Liver (tissue), 3 donors: ENCODE measurements around the gene MYL6B.

Source experiments
- CTCF ChIP-seq: fragments of 150-350 bp; IDR thresholded peaks from 2 replicates; pipeline ENCODE4 v1.5.1; 2017; ENCODE audit warnings: improper control_type of control experiment, low read depth, low read length; ENCODE audit not compliant: missing input control
- RAD21 ChIP-seq, 2 donors: IDR thresholded peaks; 2 replicates each; pipeline ENCODE4 v1.6.1; 2016; ENCODE audit warnings: antibody characterized with exemption in 2 of 2, mild to moderate bottlenecking in 2 of 2
- TAF1 ChIP-seq: conservative IDR thresholded peaks from 2 replicates; pipeline ENCODE4 v1.6.1; 2016; ENCODE audit warnings: antibody characterized with exemption, mild to moderate bottlenecking
- YY1 ChIP-seq: IDR thresholded peaks from 2 replicates; pipeline ENCODE4 v1.6.1; 2016; ENCODE audit warnings: antibody characterized with exemption, mild to moderate bottlenecking
- ZBTB33 ChIP-seq: IDR thresholded peaks from 2 replicates; pipeline ENCODE4 v1.6.1; 2016; ENCODE audit warnings: antibody characterized with exemption
- TF ChIP-seq, protein P1 (sequence below): IDR thresholded peaks from 2 replicates; pipeline ENCODE4 v1.6.1; 2016; ENCODE audit warnings: antibody characterized with exemption, mild to moderate bottlenecking
- donor health status: healthy.
- donor health status: healthy.

GRCh38 chr12:56124133-56124532 lies 28.3 kb upstream of the MYL6B start:
- no peak for TF ChIP-seq CTCF
- no peak for TF ChIP-seq RAD21 (IDR thresholded peaks at IDR 0.05)
- no peak for TF ChIP-seq ZBTB33
- TF ChIP-seq TAF1, result no peak
- TF ChIP-seq, protein P1, sequence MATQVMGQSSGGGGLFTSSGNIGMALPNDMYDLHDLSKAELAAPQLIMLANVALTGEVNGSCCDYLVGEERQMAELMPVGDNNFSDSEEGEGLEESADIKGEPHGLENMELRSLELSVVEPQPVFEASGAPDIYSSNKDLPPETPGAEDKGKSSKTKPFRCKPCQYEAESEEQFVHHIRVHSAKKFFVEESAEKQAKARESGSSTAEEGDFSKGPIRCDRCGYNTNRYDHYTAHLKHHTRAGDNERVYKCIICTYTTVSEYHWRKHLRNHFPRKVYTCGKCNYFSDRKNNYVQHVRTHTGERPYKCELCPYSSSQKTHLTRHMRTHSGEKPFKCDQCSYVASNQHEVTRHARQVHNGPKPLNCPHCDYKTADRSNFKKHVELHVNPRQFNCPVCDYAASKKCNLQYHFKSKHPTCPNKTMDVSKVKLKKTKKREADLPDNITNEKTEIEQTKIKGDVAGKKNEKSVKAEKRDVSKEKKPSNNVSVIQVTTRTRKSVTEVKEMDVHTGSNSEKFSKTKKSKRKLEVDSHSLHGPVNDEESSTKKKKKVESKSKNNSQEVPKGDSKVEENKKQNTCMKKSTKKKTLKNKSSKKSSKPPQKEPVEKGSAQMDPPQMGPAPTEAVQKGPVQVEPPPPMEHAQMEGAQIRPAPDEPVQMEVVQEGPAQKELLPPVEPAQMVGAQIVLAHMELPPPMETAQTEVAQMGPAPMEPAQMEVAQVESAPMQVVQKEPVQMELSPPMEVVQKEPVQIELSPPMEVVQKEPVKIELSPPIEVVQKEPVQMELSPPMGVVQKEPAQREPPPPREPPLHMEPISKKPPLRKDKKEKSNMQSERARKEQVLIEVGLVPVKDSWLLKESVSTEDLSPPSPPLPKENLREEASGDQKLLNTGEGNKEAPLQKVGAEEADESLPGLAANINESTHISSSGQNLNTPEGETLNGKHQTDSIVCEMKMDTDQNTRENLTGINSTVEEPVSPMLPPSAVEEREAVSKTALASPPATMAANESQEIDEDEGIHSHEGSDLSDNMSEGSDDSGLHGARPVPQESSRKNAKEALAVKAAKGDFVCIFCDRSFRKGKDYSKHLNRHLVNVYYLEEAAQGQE, result no peak
- TF ChIP-seq YY1, result no peak
